ENCODE results near the gene CHTF8. TPM values are rescaled to one million over a fixed set of nuclear protein-coding genes. Genes with fewer than 3 reads are reported as not detected.
"Not testable (repeated sequence)": the region's sequence is repeated elsewhere in the genome, so short reads cannot be mapped to it uniquely, and the experiment has no call there.

CHTF8 gene
- total RNA-seq, 2 donors from 2014 or later: 94.6 to 135 TPM

DNA sequence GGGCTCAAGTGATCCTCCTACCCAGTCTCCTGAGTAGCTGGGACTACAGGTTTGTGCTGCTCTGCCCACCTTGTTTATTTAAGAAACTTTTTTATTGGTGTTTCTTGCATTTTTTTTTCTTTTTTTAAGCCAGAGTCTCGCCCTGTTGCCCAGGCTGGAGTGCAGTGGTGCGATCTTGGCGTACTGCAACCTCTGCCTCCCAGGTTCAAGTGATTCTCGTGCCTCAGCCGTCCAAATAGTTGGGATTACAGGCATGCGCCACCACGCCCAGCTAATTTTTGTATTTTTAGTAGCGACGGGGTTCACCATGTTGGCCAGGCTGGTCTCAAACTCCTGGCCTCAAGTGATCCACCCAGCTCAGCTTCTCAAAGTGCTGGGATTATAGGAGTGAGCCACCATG lies 17.2 kb upstream of the CHTF8 start:
- not testable (repeated sequence) for H3K9me3 Mint-ChIP-seq; H3K27ac Mint-ChIP-seq; ATAC-seq; DNase-seq (ENCODE audit: low spot score in 2 of 2)
- H3K36me3 Mint-ChIP-seq: peaks cover 5 to 11% of the 10 kb centered on the region in 2 donors

GRCh38 chr16:69145658-69146057 lies 13.3 kb upstream of the CHTF8 start:
- peaks cover 10 to 18% of the 10 kb centered on the region in 2 donors for H3K36me3 Mint-ChIP-seq
- H3K27ac Mint-ChIP-seq: no peak overlapping the region
- DNase-seq (ENCODE audit: low spot score in 2 of 2) (no peak), ATAC-seq (no peak)
- H3K9me3 Mint-ChIP-seq: no peaks in the 10 kb centered on the region

- H3K9me3 Mint-ChIP-seq: no peaks in the 10 kb centered on the region
- DNase-seq (ENCODE audit: low spot score in 2 of 2) (no peak), ATAC-seq (no peak)
- H3K27ac Mint-ChIP-seq: peak overlapping the region; percentile 34 to 77
- H3K36me3 Mint-ChIP-seq: peaks cover 10 to 12% of the 10 kb centered on the region in 2 donors
Measured at GRCh38 chr16:69143116-69143515, 10.7 kb upstream of the CHTF8 start.

- DNase-seq (ENCODE audit: low spot score in 2 of 2) (no peak), ATAC-seq (no peak)
- H3K9me3 Mint-ChIP-seq: no peaks in the 10 kb centered on the region
- peaks cover 16 to 18% of the 10 kb centered on the region in 2 donors for H3K36me3 Mint-ChIP-seq
- H3K27ac Mint-ChIP-seq: no peak overlapping the region
Measured at GRCh38 chr16:69141936-69142335, 9.5 kb upstream of the CHTF8 start.

DNA sequence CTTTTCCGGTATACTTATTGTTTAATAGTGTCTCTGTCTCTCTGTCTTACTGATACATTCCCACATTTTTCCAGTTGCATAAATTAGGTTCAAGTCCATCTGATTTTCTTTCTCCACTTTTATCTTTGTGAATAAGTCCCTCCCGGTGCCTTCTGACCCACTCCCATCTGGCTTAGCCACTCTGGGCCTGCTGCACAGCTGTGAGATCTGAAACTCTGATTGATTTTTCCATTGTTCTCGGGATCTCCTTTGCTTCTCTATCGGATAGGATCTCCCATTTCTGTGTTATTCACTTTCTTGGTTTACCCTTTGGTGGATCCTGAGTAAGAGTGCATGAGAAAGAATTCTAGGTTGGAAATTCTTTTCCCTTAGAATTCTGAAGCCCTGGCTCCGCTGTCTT lies 8.6 kb upstream of the CHTF8 start:
- Mint-ChIP-seq H3K9me3 (no peaks in the 10 kb centered on the region), H3K36me3 (peaks cover 16 to 18% of the 10 kb centered on the region in 2 donors), H3K27ac (no peak overlapping the region)
- DNase-seq (ENCODE audit: low spot score in 2 of 2): no peak
- ATAC-seq: no peak

GRCh38 chr16:69139464-69139863 lies 7.1 kb upstream of the CHTF8 start:
- H3K9me3 Mint-ChIP-seq; H3K27ac Mint-ChIP-seq; ATAC-seq; DNase-seq (ENCODE audit: low spot score in 2 of 2): not testable (repeated sequence)
- H3K36me3 Mint-ChIP-seq: peaks cover 16 to 18% of the 10 kb centered on the region in 2 donors

GRCh38 chr16:69138608-69139007 lies 6.2 kb upstream of the CHTF8 start:
- DNase-seq (ENCODE audit: low spot score in 2 of 2) (no peak), ATAC-seq (no peak)
- no peak overlapping the region for H3K27ac Mint-ChIP-seq
- no peaks in the 10 kb centered on the region for H3K9me3 Mint-ChIP-seq
- peaks cover 21 to 25% of the 10 kb centered on the region in 2 donors for H3K36me3 Mint-ChIP-seq

DNA sequence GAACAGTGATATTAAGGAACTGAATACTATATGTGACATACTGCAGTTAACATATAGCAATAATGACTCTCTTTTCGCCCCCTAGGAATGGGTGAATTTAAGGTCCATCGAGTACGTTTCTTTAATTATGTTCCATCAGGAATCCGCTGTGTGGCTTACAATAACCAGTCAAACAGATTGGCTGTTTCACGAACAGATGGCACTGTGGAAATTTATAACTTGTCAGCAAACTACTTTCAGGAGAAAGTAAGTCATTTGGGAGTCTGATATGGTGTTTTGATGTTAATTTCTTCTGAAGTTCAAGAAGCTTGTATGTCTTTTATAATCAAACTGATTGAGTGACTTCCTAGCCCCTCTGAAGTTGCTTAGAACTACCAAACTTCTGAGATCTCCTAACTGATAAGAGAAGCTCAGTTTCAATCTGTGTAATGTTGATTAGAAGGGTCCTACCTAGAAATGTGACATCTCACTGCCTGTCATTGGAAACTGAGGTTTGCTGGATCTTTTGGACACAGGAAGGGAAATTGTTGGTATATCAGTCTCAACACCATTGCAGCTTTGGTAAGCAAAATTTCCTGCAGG lies 1.1 kb upstream of the CHTF8 start:
- no peak for ATAC-seq
- Mint-ChIP-seq H3K36me3 (peaks cover 32 to 33% of the 10 kb centered on the region in 2 donors), H3K27ac (peak overlapping the region; percentile 94 to 96), H3K9me3 (no peaks in the 10 kb centered on the region)
- no peak for DNase-seq (ENCODE audit: low spot score in 2 of 2)

DNA sequence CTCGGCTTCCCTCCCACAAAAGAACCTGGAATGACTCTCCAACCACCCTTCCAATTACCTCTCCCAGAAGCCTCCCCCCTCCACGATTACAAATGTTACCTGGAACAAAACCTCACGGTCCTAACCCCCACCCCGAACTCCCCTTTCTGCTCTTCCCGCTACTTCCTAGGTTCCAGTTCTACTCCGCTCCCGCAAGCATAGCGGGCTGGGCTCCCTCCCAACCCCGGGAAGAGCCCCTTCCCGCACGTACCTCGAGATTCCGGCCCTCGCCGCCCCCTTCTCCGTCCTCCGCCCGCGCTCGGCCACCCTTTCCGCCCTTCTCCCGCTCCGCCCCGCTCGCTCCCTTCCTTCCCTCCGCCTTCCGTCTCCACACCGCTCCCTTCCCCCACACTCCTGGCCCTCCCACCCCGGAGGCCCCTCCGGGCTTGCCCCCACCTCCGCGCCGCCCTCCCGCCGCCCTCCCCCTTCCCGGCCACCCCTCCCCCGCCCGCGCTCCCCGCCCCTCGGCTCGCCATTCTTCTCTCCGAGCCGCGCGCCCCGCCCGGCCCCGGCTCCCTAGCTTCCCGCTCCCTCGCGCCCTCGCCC lies 457 bp downstream of the CHTF8 start:
- H3K27ac Mint-ChIP-seq: peak overlapping the region; percentile 94
- H3K9me3 Mint-ChIP-seq: no peaks in the 10 kb centered on the region
- DNase-seq (ENCODE audit: low spot score in 2 of 2) (peak in 1 of 2 donors; percentile 67), ATAC-seq (peak; percentile 46 to 65)
- peaks cover 26 to 32% of the 10 kb centered on the region in 2 donors for H3K36me3 Mint-ChIP-seq

DNA sequence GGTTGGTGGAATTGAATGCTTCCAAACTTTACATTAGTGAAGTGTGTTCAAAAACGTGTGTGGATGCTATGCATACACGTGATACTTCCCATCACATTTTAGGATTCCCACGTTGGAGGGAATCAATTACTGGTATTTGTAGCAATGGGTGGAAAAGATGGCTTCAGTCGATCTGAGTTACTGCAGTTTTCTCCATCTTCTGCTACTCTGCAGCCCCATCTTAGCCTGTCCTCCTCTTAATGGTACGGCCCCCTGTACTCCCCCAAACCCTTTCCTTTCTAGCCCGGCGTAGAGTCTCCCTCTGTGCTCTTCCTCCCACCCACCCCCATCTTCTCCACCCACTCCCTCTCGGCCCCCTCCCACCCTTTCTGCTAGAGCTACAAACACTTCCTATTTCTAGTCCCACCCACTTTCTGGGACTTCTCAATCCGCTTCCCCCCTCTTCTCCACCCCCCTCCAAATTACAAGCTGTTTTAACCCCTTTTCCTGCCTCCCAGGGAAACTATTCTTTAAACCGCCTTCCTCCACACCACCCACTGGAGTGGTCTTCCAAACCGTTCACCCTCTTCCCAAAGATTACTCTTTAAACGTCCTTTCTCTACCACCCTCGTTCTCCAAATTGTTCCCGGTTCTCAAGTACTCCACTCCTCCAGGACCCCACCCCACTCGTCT lies 1.1 kb downstream of the CHTF8 start:
- ATAC-seq: no peak
- Mint-ChIP-seq H3K27ac (peak overlapping the region; percentile 94), H3K36me3 (peaks cover 26 to 32% of the 10 kb centered on the region in 2 donors), H3K9me3 (no peaks in the 10 kb centered on the region)
- no peak for DNase-seq (ENCODE audit: low spot score in 2 of 2)

GRCh38 chr16:69130461-69130860 lies 1.9 kb downstream of the CHTF8 start:
- no peak for DNase-seq (ENCODE audit: low spot score in 2 of 2)
- peak overlapping the region in 1 of 2 donors; percentile 94 for H3K27ac Mint-ChIP-seq
- no peaks in the 10 kb centered on the region for H3K9me3 Mint-ChIP-seq
- no peak for ATAC-seq
- H3K36me3 Mint-ChIP-seq: peaks cover 26 to 32% of the 10 kb centered on the region in 2 donors

DNA sequence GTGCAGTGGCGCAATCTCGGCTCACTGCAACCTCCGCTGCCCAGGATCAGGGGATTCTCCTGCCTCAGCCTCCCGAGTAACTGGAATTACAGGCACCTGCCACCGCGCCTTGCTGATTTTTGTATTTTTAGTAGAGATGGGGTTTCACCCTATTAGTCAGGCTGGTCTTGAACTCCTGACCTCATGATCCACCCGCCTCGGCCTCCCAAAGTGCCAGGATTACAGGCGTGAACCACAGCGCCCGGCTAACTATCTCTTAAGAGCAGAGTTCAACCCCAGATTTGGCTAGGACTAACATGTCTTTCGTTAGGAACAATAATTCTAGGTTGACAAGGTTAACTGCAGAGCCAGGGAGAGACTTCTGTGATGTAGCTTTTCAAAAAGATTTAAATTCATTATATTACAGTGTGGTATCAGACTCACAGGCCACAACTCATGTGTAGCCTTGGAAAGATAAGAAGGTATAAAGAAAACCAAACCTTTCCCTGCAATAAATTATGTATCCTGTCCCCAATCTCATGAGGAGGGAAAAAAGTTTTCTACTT lies 4.3 kb downstream of the CHTF8 start:
- no peak for ATAC-seq
- no peak for DNase-seq (ENCODE audit: low spot score in 2 of 2)
- no peaks in the 10 kb centered on the region for H3K9me3 Mint-ChIP-seq
- H3K27ac Mint-ChIP-seq: peak overlapping the region in 1 of 2 donors; percentile 5
- peaks cover 13 to 23% of the 10 kb centered on the region in 2 donors for H3K36me3 Mint-ChIP-seq

DNA sequence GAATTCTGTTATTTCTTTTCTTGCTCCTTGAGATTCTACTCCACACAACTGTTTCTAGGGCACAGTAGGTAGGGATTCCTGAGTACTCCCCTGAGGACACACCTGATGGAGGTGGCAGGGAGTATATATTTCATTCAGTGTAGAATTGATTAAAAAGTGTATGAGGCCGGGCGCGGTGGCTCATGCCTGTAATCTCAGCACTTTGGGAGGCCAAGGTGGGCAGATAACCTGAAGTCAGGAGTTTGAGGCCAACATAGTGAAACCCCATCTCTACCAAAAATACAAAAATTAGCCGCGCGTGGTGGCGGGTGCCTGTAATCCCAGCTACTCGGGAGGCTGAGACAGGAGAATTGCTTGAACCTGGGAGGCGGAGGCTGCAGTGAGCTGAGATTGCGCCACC lies 5.6 kb downstream of the CHTF8 start:
- peaks cover 9 to 16% of the 10 kb centered on the region in 2 donors for H3K36me3 Mint-ChIP-seq
- H3K27ac Mint-ChIP-seq; DNase-seq (ENCODE audit: low spot score in 2 of 2); ATAC-seq; H3K9me3 Mint-ChIP-seq: not testable (repeated sequence)

DNA sequence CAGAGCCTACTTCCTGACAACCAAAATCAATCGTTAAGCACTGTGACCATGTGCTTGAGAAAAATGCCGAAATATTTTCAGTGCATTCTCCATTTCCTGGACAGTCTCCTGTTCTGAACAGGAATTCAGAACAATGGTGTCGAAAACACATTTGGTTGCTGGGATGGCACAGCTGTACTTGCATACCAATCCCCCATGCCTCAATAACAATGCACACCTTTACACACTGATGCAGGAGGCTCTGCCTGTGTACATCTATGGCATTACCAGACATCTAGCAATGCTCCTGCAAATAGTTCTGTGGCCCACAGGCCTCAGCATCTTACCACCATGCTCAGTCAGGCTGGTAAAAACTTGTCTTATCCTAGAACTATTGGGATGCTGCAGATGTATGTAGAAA lies 6.2 kb downstream of the CHTF8 start:
- Mint-ChIP-seq H3K27ac (no peak overlapping the region), H3K9me3 (no peaks in the 10 kb centered on the region), H3K36me3 (peaks cover 3 to 11% of the 10 kb centered on the region in 2 donors)
- no peak for ATAC-seq
- no peak for DNase-seq (ENCODE audit: low spot score in 2 of 2)

- not testable (repeated sequence) for ATAC-seq; DNase-seq (ENCODE audit: low spot score in 2 of 2); H3K9me3 Mint-ChIP-seq
- Mint-ChIP-seq H3K36me3 (peaks cover 0 to 16% of the 10 kb centered on the region in 2 donors), H3K27ac (peak overlapping the region in 1 of 2 donors; percentile 17)
Measured at GRCh38 chr16:69124961-69125360, 7.4 kb downstream of the CHTF8 start.

DNA sequence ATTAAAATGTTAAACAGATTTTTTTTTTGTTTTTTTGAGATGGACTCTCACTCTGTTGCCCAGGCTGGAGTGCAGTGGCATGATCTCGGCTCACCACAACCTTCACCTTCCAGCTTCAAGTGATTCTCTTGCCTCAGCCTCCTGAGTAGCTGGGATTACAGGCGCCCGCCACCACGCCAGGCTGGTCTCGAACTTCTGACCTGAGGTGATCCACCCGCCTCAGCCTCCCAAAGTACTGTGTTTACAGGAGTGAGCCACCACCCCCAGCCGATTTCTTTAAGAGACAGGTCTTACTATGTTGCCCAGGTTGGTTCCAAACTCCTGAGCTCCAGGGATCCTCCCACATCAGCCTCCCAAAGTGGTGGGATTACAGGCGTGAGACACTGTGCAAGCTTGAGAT lies 8.0 kb downstream of the CHTF8 start:
- H3K27ac Mint-ChIP-seq; ATAC-seq; H3K9me3 Mint-ChIP-seq; DNase-seq (ENCODE audit: low spot score in 2 of 2): not testable (repeated sequence)
- H3K36me3 Mint-ChIP-seq: peaks cover 0 to 16% of the 10 kb centered on the region in 2 donors

GRCh38 chr16:69123910-69124309 lies 8.5 kb downstream of the CHTF8 start:
- Mint-ChIP-seq H3K36me3 (peaks cover 0 to 16% of the 10 kb centered on the region in 2 donors), H3K27ac (no peak overlapping the region), H3K9me3 (no peaks in the 10 kb centered on the region)
- ATAC-seq (peak; percentile 47 to 67), DNase-seq (ENCODE audit: low spot score in 2 of 2) (peak in 1 of 2 donors; percentile 53)

Measured in activated naive CD4-positive, alpha-beta T cell treated with anti-CD3 and anti-CD28 coated beads, Interleukin-2, amount 50 U/mL, for 72 hours (primary cell).